Prostate gland (tissue), 2 donors: ENCODE measurements around the gene ZNF628.
A peak's percentile ranks its signal among the peaks of the same experiment; 100 is the strongest.

Source experiments
- POLR2A ChIP-seq: fragments of 450-650 bp; IDR thresholded peaks from one replicate; pipeline ENCODE4 v1.6.1; 2016; ENCODE audit warnings: antibody characterized with exemption, mild to moderate bottlenecking
- TF ChIP-seq, protein P1 (sequence below), 4 experiments: fragments of 200-600 bp in 2 of 4; fragments of 450-650 bp in 2 of 4; sonication (generic) in 2 of 4; IDR thresholded peaks; 1 replicate in 3 of 4; 2 replicates in 1 of 4; pipeline ENCODE4 v1.5.1; 2016 to 2019; ENCODE audit warnings: antibody characterized with exemption in 4 of 4, mild to moderate bottlenecking in 2 of 4, moderate library complexity in 2 of 4

DNA sequence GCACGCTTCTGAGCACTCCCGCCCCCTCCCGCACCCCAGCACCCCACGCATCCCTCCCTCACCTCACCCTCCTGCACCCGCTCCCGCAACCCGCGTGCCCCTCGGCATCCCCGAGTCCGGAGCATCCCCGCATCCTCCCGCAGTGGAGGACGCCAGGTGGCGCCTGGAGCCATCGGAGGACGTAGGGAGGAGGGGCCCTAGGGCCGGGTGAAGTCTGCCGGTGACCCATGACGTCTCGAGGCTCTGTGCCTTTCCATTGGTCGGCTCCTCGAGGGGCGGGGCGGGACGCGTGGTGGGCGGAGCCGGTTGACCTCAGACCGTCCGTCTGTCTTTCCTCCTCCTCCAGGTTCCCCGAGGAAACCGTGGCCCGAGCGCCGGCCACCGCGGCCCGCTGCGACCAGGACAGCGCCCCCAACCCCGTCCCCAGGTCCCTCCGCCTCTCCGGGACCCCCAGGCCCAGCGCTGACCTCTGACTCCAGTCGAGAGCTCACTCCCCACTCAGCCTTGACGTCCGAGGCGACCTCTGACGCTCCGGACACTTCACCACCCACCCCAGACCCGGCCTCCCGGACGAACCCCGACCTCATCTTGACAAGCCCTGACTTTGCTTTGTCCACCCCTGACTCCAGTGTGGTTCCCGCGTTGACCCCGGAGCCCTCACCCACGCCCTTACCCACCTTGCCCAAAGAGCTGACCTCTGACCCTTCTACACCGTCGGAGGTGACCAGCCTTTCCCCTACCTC, 40.6 kb downstream of the ZNF628 start:
- TF ChIP-seq POLR2A: peak; percentile 55
- TF ChIP-seq, protein P1, sequence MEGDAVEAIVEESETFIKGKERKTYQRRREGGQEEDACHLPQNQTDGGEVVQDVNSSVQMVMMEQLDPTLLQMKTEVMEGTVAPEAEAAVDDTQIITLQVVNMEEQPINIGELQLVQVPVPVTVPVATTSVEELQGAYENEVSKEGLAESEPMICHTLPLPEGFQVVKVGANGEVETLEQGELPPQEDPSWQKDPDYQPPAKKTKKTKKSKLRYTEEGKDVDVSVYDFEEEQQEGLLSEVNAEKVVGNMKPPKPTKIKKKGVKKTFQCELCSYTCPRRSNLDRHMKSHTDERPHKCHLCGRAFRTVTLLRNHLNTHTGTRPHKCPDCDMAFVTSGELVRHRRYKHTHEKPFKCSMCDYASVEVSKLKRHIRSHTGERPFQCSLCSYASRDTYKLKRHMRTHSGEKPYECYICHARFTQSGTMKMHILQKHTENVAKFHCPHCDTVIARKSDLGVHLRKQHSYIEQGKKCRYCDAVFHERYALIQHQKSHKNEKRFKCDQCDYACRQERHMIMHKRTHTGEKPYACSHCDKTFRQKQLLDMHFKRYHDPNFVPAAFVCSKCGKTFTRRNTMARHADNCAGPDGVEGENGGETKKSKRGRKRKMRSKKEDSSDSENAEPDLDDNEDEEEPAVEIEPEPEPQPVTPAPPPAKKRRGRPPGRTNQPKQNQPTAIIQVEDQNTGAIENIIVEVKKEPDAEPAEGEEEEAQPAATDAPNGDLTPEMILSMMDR (IDR thresholded peaks at IDR 0.05): peak; percentile 79 to 98 (median 92)
